Measurements from ENCODE around the gene C17orf113.

C17orf113 gene

DNA sequence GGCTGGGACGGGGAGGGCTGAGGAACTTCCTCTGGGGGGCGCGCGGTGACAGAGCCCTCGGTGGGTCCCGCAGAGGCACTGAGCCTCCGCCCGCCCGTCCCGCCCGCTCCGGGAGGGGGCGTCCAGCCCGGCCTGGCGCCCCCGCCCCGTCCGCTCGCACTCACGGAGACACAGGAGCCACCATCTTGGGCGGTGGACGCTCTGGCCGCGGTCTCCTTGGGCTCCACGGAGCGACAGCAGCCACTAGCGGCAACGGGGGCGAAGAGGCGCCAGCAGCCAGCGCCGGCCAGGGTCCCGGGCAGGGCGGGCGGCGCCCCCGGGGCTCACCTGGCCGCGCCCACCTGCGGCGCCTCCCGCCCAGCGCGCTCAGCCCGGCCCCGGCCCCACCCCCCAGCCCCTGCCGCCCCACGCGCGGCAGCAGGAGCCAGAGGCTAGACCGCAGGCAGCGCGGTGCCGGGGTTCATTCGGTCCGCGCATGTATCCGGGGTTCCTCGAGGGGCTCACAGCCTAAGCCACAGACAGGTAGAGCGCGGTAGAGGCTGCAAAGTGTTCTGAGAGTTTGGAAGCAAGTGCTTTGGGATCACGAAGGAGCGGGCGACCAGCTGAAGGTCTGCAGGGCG lies at the start of gene C17orf113:
Gene C17orf113, minus strand, starts transcription at position 209 of the 620 bp plus-strand sequence. CDS start 7,225 bp downstream, outside the sequence.
- Histone ChIP-seq H3K9me3 (ENCODE audit: low read length) (no peaks in the 10 kb centered on the region), H3K4me1 (ENCODE audit: insufficient read depth, low read length) (peaks cover 8% of the 10 kb centered on the region), H3K4me3 (ENCODE audit: low read depth in 1 of 2, low read length in 2 of 2) (peak within 1 kb of the TSS; percentile 57 to 66), H3K27ac (ENCODE audit: low read depth, low read length) (no peak within 1 kb of the TSS), H3K36me3 (ENCODE audit: insufficient read depth, low read length) (no peaks in the 10 kb centered on the region), H3K9ac (ENCODE audit: low read length) (no peak within 1 kb of the TSS), H3K27me3 (ENCODE audit: control insufficient read depth in 1 of 2, insufficient read depth in 2 of 2, low read length in 2 of 2) (peaks cover 0 to 26% of the 10 kb centered on the region in 2 donors)

GRCh38 chr17:42098730-42099399 lies 48.5 kb upstream of the C17orf113 start:
- Histone ChIP-seq H3K4me3 (ENCODE audit: low read depth in 1 of 2, low read length in 2 of 2) (no peak overlapping the region), H3K27ac (ENCODE audit: low read depth, low read length) (no peak overlapping the region), H3K9me3 (ENCODE audit: low read length) (no peaks in the 10 kb centered on the region), H3K4me1 (ENCODE audit: insufficient read depth, low read length) (no peaks in the 10 kb centered on the region), H3K27me3 (ENCODE audit: control insufficient read depth in 1 of 2, insufficient read depth in 2 of 2, low read length in 2 of 2) (peaks cover 23 to 33% of the 10 kb centered on the region in 2 donors), H3K9ac (ENCODE audit: low read length) (no peak overlapping the region), H3K36me3 (ENCODE audit: insufficient read depth, low read length) (no peaks in the 10 kb centered on the region)

DNA sequence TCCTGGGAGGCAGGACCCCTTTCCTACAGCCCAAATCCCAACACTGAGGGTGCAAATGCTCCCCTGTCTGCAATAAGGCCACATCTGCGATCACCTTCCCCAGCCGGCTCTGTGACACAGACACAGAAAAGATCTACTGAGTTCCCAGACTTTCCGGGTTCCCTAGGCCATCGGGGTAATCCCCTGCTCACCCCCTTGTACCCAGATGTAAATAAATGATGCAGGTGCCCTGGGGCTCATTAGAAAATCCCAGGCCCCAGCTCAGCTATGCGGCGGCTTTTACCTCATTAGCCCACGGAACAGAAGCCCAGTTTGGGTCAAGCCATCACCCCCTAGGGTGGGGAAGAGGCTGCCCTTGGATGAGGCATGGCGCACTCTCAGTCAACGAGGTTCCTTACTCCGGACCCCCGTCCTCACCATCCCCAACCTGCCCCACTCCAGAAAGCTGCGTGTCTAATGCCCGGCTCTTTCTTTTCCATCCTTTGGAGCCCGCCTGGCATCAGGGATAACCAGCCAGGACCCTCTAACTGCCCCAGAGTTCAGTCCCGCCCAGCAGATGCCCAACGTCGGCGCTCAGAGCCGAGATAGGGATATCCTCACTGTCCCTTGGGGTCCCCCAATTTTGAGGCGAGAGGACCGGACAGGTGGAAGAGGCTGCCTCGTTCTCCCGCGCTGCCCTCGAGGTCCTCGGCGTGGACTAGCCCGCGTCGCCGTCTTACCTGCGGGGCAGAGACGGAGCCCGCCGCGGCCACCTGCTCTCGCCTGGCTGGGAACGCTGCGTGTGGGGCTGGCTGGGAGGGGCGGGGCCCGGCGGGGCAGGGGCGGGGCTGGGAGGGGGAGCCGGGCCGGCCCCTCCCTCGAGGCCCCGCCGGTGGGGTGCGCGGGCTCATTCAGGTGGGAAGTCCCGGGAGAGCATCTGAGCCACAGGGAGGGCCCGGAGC lies 47.6 kb upstream of the C17orf113 start, which contains the start of gene ZNF385C:
Gene ZNF385C, minus strand, starts transcription at position 783 of the 941 bp plus-strand sequence. CDS start 35,417 bp downstream, outside the sequence.
- Histone ChIP-seq H3K4me3 (ENCODE audit: low read depth in 1 of 2, low read length in 2 of 2) (no peak within 1 kb of the TSS), H3K9ac (ENCODE audit: low read length) (no peak within 1 kb of the TSS), H3K36me3 (ENCODE audit: insufficient read depth, low read length) (no peaks in the 10 kb centered on the region), H3K27ac (ENCODE audit: low read depth, low read length) (no peak within 1 kb of the TSS), H3K9me3 (ENCODE audit: low read length) (no peaks in the 10 kb centered on the region), H3K27me3 (ENCODE audit: control insufficient read depth in 1 of 2, insufficient read depth in 2 of 2, low read length in 2 of 2) (peaks cover 23 to 33% of the 10 kb centered on the region in 2 donors), H3K4me1 (ENCODE audit: insufficient read depth, low read length) (no peaks in the 10 kb centered on the region)

DNA sequence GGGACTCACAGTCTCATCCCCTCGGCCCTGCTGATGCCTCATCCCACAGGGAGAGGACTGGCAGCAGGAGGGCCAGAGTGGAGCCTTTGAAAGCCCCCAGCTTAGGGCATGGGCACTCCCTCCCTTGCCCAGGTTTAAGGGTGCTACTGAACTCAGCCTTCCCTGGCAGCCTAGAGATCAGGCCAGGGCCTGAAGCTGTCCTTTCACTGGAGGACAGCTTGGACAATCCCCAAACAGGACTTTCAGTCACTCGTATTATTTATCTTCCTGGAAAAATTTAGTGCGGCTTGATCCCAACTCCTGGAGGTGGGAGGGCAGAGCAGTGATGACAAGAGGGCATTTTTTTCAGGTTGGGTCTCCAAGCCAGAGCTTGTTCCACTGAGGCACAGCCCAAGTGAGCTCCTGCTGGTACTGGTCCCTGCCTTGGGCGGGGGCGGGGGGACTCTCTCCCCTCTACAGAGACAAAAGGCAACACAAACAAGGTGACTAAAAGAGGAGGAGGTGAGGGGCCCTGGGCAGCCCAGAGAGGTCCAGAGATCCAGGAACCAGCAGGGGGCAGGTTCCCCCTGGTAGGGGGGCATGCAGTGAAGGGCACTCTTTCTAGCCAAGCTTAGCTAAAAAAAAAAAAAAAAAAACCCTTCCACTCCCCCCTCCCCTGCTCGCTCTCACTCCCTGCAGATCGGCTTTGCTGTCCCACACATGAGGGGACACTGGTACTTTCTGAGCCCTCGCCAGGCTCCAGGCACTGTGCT lies 46.1 kb upstream of the C17orf113 start:
- Histone ChIP-seq H3K4me1 (ENCODE audit: insufficient read depth, low read length) (no peaks in the 10 kb centered on the region), H3K4me3 (ENCODE audit: low read depth in 1 of 2, low read length in 2 of 2) (no peak overlapping the region), H3K9ac (ENCODE audit: low read length) (no peak overlapping the region), H3K36me3 (ENCODE audit: insufficient read depth, low read length) (no peaks in the 10 kb centered on the region), H3K9me3 (ENCODE audit: low read length) (no peaks in the 10 kb centered on the region), H3K27me3 (ENCODE audit: control insufficient read depth in 1 of 2, insufficient read depth in 2 of 2, low read length in 2 of 2) (peaks cover 23 to 33% of the 10 kb centered on the region in 2 donors), H3K27ac (ENCODE audit: low read depth, low read length) (no peak overlapping the region)

DNA sequence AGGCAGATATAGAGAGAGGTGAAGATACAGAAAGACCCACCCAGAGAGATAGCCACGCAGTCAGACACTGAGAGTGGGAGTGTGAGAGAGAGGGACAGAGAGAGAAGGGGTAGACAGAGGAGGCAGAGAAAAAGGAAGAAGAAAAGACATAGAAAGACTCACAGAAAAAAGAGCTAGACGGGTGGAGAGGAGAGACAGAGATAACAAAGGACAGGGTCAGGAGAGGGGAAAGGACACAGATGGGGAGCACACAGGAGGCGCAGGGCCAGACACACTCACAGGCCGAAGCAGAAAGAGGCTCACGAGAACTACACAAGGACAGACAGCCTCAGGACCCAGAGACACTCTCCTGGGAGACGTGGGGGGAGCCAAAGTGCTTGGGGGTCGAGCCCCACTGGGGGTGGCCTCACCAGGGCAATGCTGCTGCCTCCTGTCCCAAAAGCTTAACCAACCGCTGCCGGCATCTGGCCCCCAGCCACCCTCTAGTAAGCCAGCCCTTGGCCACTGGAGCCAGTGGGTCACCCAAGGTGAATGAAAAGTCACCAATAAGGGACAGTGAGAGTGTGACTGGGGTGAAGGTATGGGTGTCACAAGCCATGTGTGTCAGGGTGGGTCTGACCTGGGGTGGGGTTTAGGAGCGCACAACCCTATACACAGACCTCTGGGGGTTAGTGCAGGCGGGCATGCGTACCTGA lies 44.1 kb upstream of the C17orf113 start:
- H3K4me3 ChIP-seq (ENCODE audit: low read depth in 1 of 2, low read length in 2 of 2): no peak overlapping the region
- no peaks in the 10 kb centered on the region for H3K36me3 ChIP-seq (ENCODE audit: insufficient read depth, low read length)
- H3K27me3 ChIP-seq (ENCODE audit: control insufficient read depth in 1 of 2, insufficient read depth in 2 of 2, low read length in 2 of 2): peaks cover 23 to 33% of the 10 kb centered on the region in 2 donors
- H3K4me1 ChIP-seq (ENCODE audit: insufficient read depth, low read length): no peaks in the 10 kb centered on the region
- no peaks in the 10 kb centered on the region for H3K9me3 ChIP-seq (ENCODE audit: low read length)
- H3K27ac ChIP-seq (ENCODE audit: low read depth, low read length): no peak overlapping the region
- no peak overlapping the region for H3K9ac ChIP-seq (ENCODE audit: low read length)

- peaks cover 20 to 32% of the 10 kb centered on the region in 2 donors for H3K27me3 ChIP-seq (ENCODE audit: control insufficient read depth in 1 of 2, insufficient read depth in 2 of 2, low read length in 2 of 2)
- H3K9ac ChIP-seq (ENCODE audit: low read length): no peak overlapping the region
- H3K36me3 ChIP-seq (ENCODE audit: insufficient read depth, low read length): no peaks in the 10 kb centered on the region
- no peak overlapping the region for H3K27ac ChIP-seq (ENCODE audit: low read depth, low read length)
- no peaks in the 10 kb centered on the region for H3K4me1 ChIP-seq (ENCODE audit: insufficient read depth, low read length)
- no peak overlapping the region for H3K4me3 ChIP-seq (ENCODE audit: low read depth in 1 of 2, low read length in 2 of 2)
- no peaks in the 10 kb centered on the region for H3K9me3 ChIP-seq (ENCODE audit: low read length)
Observed at GRCh38 chr17:42092939-42093338, 42.5 kb upstream of the C17orf113 start.

- H3K9ac ChIP-seq (ENCODE audit: low read length): no peak overlapping the region
- peaks cover 3 to 15% of the 10 kb centered on the region in 2 donors for H3K27me3 ChIP-seq (ENCODE audit: control insufficient read depth in 1 of 2, insufficient read depth in 2 of 2, low read length in 2 of 2)
- no peaks in the 10 kb centered on the region for H3K4me1 ChIP-seq (ENCODE audit: insufficient read depth, low read length)
- no peaks in the 10 kb centered on the region for H3K36me3 ChIP-seq (ENCODE audit: insufficient read depth, low read length)
- H3K4me3 ChIP-seq (ENCODE audit: low read depth in 1 of 2, low read length in 2 of 2): no peak overlapping the region
- H3K27ac ChIP-seq (ENCODE audit: low read depth, low read length): no peak overlapping the region
- H3K9me3 ChIP-seq (ENCODE audit: low read length): no peaks in the 10 kb centered on the region
Observed at GRCh38 chr17:42090964-42091790, 40.8 kb upstream of the C17orf113 start.

- H3K36me3 ChIP-seq (ENCODE audit: insufficient read depth, low read length): no peaks in the 10 kb centered on the region
- H3K4me3 ChIP-seq (ENCODE audit: low read depth in 1 of 2, low read length in 2 of 2): no peak overlapping the region
- no peak overlapping the region for H3K27ac ChIP-seq (ENCODE audit: low read depth, low read length)
- H3K9ac ChIP-seq (ENCODE audit: low read length): no peak overlapping the region
- no peaks in the 10 kb centered on the region for H3K4me1 ChIP-seq (ENCODE audit: insufficient read depth, low read length)
- H3K9me3 ChIP-seq (ENCODE audit: low read length): no peaks in the 10 kb centered on the region
- peaks cover 0 to 3% of the 10 kb centered on the region in 2 donors for H3K27me3 ChIP-seq (ENCODE audit: control insufficient read depth in 1 of 2, insufficient read depth in 2 of 2, low read length in 2 of 2)
Observed at GRCh38 chr17:42088736-42089135, 38.3 kb upstream of the C17orf113 start.

DNA sequence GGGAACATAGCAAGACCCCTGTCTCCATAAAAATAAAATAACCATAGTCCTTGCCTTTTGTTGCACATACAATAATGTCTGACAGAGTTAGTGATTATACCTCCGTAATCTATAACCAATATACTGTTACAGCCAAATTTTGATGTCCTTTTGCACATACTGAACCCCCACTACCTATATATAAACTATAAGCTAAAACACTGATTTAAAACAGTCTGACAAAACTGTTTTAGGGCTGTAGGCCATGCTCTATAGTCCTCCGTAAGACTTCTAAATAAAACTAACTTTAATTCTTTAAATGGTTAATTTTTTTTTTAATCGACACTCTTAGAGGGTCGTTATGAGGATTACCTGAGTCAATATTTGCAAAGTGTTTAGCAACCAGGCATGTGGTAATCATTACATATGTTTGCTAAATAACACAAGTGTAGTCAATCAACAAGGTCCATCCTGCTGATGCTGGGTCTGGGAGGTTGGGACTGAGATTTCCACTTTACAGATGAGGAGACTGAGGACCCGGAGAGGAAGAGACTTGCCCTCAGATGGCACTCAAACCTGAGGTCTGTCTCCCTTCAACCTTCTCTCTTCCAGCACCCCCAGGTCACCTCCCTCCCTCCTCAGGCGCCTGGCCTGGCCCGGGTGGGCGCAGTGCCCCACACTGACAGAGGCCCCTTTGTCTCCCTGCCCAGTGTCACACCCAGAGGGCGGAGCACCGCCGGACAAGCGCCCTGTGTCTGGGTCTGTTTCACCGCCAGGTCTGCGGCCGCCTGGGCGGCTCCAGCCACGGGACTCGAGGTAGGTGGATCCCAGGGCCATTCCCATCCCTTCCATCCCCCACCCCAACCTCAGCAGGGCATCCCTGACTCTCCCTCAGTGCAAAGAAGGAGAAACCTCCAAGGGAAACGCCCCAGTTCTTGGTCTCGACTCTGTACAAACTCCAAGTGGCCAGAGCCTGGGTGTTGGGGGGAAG lies 37.6 kb upstream of the C17orf113 start:
- Histone ChIP-seq H3K27me3 (ENCODE audit: control insufficient read depth in 1 of 2, insufficient read depth in 2 of 2, low read length in 2 of 2) (peaks cover 0 to 3% of the 10 kb centered on the region in 2 donors), H3K9me3 (ENCODE audit: low read length) (no peaks in the 10 kb centered on the region), H3K36me3 (ENCODE audit: insufficient read depth, low read length) (no peaks in the 10 kb centered on the region), H3K27ac (ENCODE audit: low read depth, low read length) (no peak overlapping the region), H3K4me3 (ENCODE audit: low read depth in 1 of 2, low read length in 2 of 2) (no peak overlapping the region), H3K9ac (ENCODE audit: low read length) (no peak overlapping the region), H3K4me1 (ENCODE audit: insufficient read depth, low read length) (no peaks in the 10 kb centered on the region)
